Muscle layer of colon (tissue), 2 donors: ENCODE data around the gene ABCC11.

Experiments used
- H3K27ac ChIP-seq: one replicate; pipeline ENCODE4 v1.7.0; 2013; ENCODE audit warnings: low read depth, mild to moderate bottlenecking, low read length, moderate library complexity
- H3K27me3 ChIP-seq, 2 donors: one replicate each; pipeline ENCODE4 v1.7.0; 2013; ENCODE audit warnings: low read length in 2 of 2, mild to moderate bottlenecking in 2 of 2; ENCODE audit not compliant: insufficient read depth in 2 of 2, control insufficient read depth in 1 of 2
- H3K36me3 ChIP-seq: one replicate; pipeline ENCODE4 v1.7.0; 2013; ENCODE audit warnings: mild to moderate bottlenecking, low read length; ENCODE audit not compliant: insufficient read depth
- H3K4me1 ChIP-seq: one replicate; pipeline ENCODE4 v1.7.0; 2013; ENCODE audit warnings: mild to moderate bottlenecking, low read length; ENCODE audit not compliant: insufficient read depth
- H3K4me3 ChIP-seq, 2 donors: one replicate each; pipeline ENCODE4 v1.7.0; 2013; ENCODE audit warnings: low read length in 2 of 2, low read depth in 1 of 2, mild to moderate bottlenecking in 1 of 2, moderate library complexity in 1 of 2
- H3K9ac ChIP-seq: one replicate; pipeline ENCODE4 v1.7.0; 2013; ENCODE audit warnings: low read length
- H3K9me3 ChIP-seq: one replicate; pipeline ENCODE4 v1.7.0; 2013; ENCODE audit warnings: mild to moderate bottlenecking, low read length
- donor health status: abdominal sarcoma.
- donor health status: Adenocarcinoma of cecum.

ABCC11 gene

DNA sequence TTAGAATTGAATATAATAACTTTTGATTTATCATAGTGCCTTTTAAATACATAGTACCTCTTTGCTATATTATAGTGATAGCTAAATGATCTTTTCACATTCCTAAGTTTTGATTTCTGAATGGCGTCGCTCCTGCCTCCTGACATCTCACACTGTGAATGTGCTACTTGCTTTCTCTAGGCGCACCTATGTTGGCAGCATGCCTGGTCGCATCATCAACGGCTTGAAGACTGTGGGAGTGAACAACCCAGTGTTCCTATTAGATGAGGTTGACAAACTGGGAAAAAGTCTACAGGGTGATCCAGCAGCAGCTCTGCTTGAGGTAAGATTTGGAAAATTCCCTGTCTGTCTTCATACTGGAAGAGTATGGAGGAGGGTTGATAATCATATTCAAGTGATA, 29.8 kb upstream of the ABCC11 start:
- Histone ChIP-seq H3K4me1 (peaks cover 11% of the 10 kb centered on the region), H3K27me3 (no peaks in the 10 kb centered on the region), H3K27ac (no peak overlapping the region), H3K9ac (no peak overlapping the region), H3K9me3 (no peaks in the 10 kb centered on the region), H3K4me3 (no peak overlapping the region), H3K36me3 (peaks cover 17% of the 10 kb centered on the region)

- Histone ChIP-seq H3K4me3 (no peak overlapping the region), H3K4me1 (peaks cover 16% of the 10 kb centered on the region), H3K9ac (no peak overlapping the region), H3K27ac (no peak overlapping the region), H3K9me3 (no peaks in the 10 kb centered on the region), H3K36me3 (peaks cover 17% of the 10 kb centered on the region), H3K27me3 (no peaks in the 10 kb centered on the region)
These were observed 28.8 kb upstream of the ABCC11 start for GRCh38 chr16:48276102-48276501.

DNA sequence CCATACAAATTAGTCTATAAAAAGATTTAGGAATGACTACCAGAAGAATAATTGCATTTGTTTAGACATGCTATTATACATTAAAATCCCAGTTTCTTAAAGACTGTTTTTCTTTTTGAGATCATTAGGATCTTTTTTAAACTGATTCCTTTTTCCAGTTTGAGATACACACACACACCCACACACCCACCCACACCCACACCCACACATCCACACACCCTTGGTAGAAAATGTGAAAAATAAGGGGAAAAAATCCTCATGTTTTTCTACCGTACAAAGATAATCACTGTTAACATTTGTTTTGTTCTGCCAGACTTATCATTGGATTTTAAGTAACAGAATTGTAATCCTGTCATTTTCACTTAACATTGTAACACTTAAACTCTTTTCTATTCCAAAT, 27.1 kb upstream of the ABCC11 start:
- Histone ChIP-seq H3K27ac (no peak overlapping the region), H3K4me1 (peaks cover 16% of the 10 kb centered on the region), H3K27me3 (no peaks in the 10 kb centered on the region), H3K36me3 (peaks cover 23% of the 10 kb centered on the region), H3K9ac (no peak overlapping the region), H3K9me3 (no peaks in the 10 kb centered on the region), H3K4me3 (no peak overlapping the region)

DNA sequence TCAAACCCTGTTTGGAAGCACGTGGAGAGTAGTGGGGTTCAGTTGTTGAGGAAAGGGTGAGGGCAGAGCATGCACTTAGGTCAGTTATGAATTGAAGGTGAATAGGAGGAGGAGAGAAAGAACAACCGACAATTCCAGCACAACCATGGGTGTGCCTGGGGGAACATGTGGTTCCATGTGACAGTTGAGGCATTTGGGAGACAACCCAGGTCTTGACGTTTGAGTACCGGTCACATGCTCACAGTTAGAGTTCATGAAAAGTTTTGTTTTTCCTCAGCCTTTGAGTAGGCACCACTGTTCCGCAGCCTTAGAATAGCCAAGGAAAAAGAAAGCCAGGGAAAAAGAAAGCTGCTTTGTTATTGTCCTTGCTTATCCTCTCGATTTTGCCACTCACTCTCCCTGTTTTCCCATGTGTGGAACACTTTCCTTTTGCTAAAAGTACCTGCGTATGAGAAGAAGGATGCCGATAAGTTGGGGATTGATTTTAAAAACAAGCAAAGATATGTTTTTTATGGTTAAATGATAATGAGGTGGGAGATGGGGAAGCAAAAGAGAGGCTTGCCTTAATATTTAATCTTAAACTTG, 25.6 kb upstream of the ABCC11 start:
- Histone ChIP-seq H3K4me1 (peaks cover 16% of the 10 kb centered on the region), H3K9me3 (no peaks in the 10 kb centered on the region), H3K9ac (no peak overlapping the region), H3K36me3 (peaks cover 13% of the 10 kb centered on the region), H3K27me3 (no peaks in the 10 kb centered on the region), H3K4me3 (no peak overlapping the region), H3K27ac (no peak overlapping the region)

- Histone ChIP-seq H3K4me1 (peaks cover 15% of the 10 kb centered on the region), H3K27ac (no peak overlapping the region), H3K9me3 (no peaks in the 10 kb centered on the region), H3K4me3 (no peak overlapping the region), H3K27me3 (no peaks in the 10 kb centered on the region), H3K36me3 (peaks cover 12% of the 10 kb centered on the region), H3K9ac (no peak overlapping the region)
These were observed 24.4 kb upstream of the ABCC11 start for GRCh38 chr16:48271728-48272127.

DNA sequence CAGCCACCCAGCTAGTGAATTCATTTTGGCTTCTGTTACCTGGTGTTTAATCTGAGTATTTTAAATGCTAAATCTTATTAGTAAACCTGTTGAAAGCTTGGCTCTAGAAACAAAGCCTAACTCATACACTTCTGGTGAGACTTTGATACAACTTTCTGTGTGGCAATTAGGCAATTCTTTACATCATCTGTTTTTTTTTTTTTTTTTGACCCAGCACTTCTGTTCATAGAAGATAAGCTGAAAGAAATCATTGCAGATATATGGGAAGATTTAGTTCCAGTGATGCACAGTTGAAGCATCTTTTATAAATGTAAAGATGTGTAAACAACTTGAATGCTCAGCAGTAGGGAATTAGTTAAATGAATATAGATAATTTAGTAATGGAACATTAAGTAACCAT, 21.7 kb upstream of the ABCC11 start:
- H3K27me3 ChIP-seq, result no peaks in the 10 kb centered on the region
- no peak overlapping the region for H3K9ac ChIP-seq
- H3K9me3 ChIP-seq, result no peaks in the 10 kb centered on the region
- no peak overlapping the region for H3K27ac ChIP-seq
- H3K36me3 ChIP-seq, result peaks cover 18% of the 10 kb centered on the region
- no peak overlapping the region for H3K4me3 ChIP-seq
- H3K4me1 ChIP-seq, result peaks cover 4% of the 10 kb centered on the region

DNA sequence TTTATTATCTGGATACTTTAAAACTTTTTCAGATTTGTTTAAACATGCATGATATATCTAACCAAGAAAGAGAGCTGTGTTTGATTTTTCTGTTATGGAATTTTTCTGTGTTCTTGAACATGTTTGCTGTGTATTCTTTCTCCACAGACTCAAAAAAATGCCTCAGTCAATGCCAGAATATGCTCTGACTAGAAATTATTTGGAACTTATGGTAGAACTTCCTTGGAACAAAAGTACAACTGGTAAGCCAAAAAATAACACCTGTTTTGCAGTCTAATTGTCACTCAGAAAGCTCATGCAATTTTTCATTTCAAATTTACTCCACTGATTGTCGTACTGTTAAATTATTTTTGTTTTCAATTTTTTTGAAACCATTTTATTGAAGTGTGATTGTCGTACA, 15.3 kb upstream of the ABCC11 start:
- Histone ChIP-seq H3K4me1 (no peaks in the 10 kb centered on the region), H3K27me3 (no peaks in the 10 kb centered on the region), H3K27ac (no peak overlapping the region), H3K9ac (no peak overlapping the region), H3K36me3 (peaks cover 31% of the 10 kb centered on the region), H3K9me3 (no peaks in the 10 kb centered on the region), H3K4me3 (no peak overlapping the region)

- H3K36me3 ChIP-seq, result peaks cover 31% of the 10 kb centered on the region
- H3K27ac ChIP-seq, result no peak overlapping the region
- no peaks in the 10 kb centered on the region for H3K9me3 ChIP-seq
- H3K9ac ChIP-seq, result no peak overlapping the region
- H3K4me3 ChIP-seq, result no peak overlapping the region
- H3K4me1 ChIP-seq, result no peaks in the 10 kb centered on the region
- no peaks in the 10 kb centered on the region for H3K27me3 ChIP-seq
These were observed 14.2 kb upstream of the ABCC11 start for GRCh38 chr16:48261569-48261968.

DNA sequence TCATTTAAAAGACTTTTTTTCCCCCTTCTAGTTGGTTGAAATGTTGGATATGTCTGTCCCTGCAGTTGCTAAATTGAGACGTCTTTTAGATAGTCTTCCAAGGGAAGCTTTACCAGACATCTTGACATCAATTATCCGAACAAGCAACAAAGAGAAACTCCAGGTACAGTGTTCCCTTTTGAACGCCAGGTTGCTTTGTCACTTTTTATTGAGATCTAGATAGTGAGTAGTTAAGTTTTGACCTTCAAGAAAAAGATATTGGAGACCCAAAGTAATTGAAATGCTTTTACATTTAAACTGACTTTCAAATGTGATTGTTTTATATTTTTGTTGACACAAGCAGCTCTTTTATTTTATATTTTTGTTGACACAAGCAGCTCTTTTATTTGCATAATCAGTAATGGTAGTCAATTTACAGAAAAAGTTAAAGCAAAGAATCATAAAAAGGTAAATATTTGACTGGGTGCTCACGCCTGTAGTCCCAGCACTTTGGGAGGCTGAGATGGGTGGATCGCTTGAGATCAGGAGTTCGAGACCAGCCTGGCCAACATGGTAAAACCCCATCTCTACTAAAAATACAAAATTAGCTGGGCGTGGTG, 9.3 kb upstream of the ABCC11 start:
- Histone ChIP-seq H3K4me1 (no peaks in the 10 kb centered on the region), H3K27ac (no peak overlapping the region)

DNA sequence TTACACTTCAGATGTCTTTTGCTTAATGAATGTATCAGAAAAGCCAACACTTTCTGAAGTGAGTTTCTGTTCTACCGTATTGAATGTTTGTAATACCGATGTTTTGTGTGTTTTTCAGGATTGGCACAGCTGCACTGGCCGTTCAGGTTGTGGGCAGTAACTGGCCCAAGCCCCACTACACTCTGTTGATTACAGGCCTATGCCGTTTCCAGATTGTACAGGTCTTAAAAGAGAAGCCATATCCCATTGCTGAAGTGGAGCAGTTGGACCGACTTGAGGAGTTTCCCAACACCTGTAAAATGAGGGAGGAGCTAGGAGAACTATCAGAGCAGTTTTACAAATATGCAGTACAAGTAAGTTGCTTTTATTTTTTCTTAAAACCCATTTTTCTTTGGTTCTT, 4.7 kb upstream of the ABCC11 start:
- H3K9me3 ChIP-seq, result no peaks in the 10 kb centered on the region
- H3K27ac ChIP-seq, result no peak overlapping the region
- H3K4me3 ChIP-seq, result no peak overlapping the region
- H3K27me3 ChIP-seq, result no peaks in the 10 kb centered on the region
- H3K4me1 ChIP-seq, result peaks cover 7% of the 10 kb centered on the region
- peaks cover 20% of the 10 kb centered on the region for H3K36me3 ChIP-seq
- H3K9ac ChIP-seq, result no peak overlapping the region

More for the DNA sequence above, 9.3 kb upstream of the ABCC11 start:
- no peak overlapping the region for H3K4me3 ChIP-seq
- no peaks in the 10 kb centered on the region for H3K27me3 ChIP-seq
- no peaks in the 10 kb centered on the region for H3K9me3 ChIP-seq
- peaks cover 38% of the 10 kb centered on the region for H3K36me3 ChIP-seq
- no peak overlapping the region for H3K9ac ChIP-seq

DNA sequence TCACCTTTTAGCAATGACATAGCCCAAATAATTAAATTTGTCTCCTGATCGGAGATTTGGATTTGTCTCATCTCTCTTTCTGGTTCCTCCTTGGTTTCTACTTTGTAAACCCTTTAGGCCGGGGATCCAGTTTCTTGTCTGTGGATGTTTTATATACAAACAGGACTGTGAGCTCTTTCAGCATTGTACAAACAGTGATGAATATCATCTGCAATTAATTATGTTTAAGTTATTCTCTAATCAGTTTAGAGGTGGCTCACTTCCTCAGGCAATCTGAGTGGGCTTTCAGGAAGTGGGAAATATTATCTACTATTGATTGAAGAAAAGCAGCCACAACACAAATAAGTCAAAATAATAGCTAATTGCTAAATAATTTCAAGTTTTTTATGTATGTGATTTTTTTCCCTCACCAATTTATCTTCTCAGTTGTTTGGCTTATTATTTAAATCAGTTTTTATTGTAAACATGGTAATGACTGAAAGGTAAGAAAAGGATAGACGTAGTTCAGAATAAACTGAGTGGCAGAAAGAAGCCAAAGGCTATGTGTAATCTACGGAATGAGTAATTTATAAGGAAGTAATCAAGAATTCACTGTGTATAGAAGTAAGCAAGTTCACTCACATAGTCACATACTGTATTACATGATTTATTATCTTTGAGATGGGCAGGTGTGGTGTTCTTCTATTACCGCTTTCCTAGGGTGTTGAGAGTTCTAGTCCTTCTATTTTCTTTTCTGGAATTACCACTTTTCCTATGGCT, 3.4 kb upstream of the ABCC11 start:
- peaks cover 20% of the 10 kb centered on the region for H3K4me1 ChIP-seq
- H3K4me3 ChIP-seq, result no peak overlapping the region
- H3K27ac ChIP-seq, result no peak overlapping the region
- peaks cover 20% of the 10 kb centered on the region for H3K36me3 ChIP-seq
- no peak overlapping the region for H3K9ac ChIP-seq
- H3K9me3 ChIP-seq, result no peaks in the 10 kb centered on the region
- no peaks in the 10 kb centered on the region for H3K27me3 ChIP-seq
